Neural progenitor cell (in vitro differentiated cells): Measurements from ENCODE around the gene KRTAP16-1. TPM values are rescaled to one million over a fixed set of nuclear protein-coding genes. Genes with fewer than 3 reads are reported as not detected.

Experiments
- DNase-seq: peaks from one replicate; pipeline ENCODE4 v3.0.0-alpha.2; 2016; ENCODE audit warnings: low spot score
- H2AFZ ChIP-seq: fragments of 200-600 bp; sonication (generic); replicated peaks from 2 replicates; pipeline ENCODE4 v1.6.1; 2016; ENCODE audit warnings: antibody characterized with exemption
- H3F3A ChIP-seq: fragments of 200-600 bp; sonication (generic); 2 replicates; pipeline ENCODE4 v1.6.1; 2016; ENCODE audit warnings: antibody characterized with exemption, low read depth
- H3K27ac ChIP-seq: fragments of 200-600 bp; sonication (generic); 2 replicates; pipeline ENCODE4 v1.5.1; 2016; ENCODE audit warnings: mild to moderate bottlenecking
- H3K27me3 ChIP-seq: fragments of 200-600 bp; sonication (generic); 2 replicates; pipeline ENCODE4 v1.6.1; 2016; ENCODE audit warnings: mild to moderate bottlenecking, moderate library complexity
- H3K36me3 ChIP-seq: fragments of 200-600 bp; sonication (generic); 2 replicates; pipeline ENCODE4 v1.5.1; 2016
- H3K4me1 ChIP-seq: fragments of 200-600 bp; sonication (generic); 2 replicates; pipeline ENCODE4 v1.6.1; 2016; ENCODE audit warnings: mixed run types
- H3K4me2 ChIP-seq: fragments of 200-600 bp; sonication (generic); 2 replicates; pipeline ENCODE4 v1.6.1; 2016
- H3K4me3 ChIP-seq: fragments of 200-600 bp; sonication (generic); 2 replicates; pipeline ENCODE4 v1.5.1; 2016
- H3K79me2 ChIP-seq: fragments of 200-600 bp; sonication (generic); 2 replicates; pipeline ENCODE4 v1.6.1; 2016; ENCODE audit warnings: low read depth
- H3K9ac ChIP-seq: fragments of 200-600 bp; sonication (generic); 2 replicates; pipeline ENCODE4 v1.6.1; 2016
- H3K9me3 ChIP-seq: fragments of 200-600 bp; sonication (generic); 2 replicates; pipeline ENCODE4 v1.5.1; 2016; ENCODE audit warnings: low read depth
- H4K20me1 ChIP-seq: fragments of 200-600 bp; sonication (generic); 2 replicates; pipeline ENCODE4 v1.6.1; 2016; ENCODE audit warnings: low read depth
- H3K27ac Mint-ChIP-seq: 3 replicates; pipeline ENCODE4 v1.8.0; 2021; ENCODE audit warnings: mixed read lengths
- H3K27me3 Mint-ChIP-seq: 2 replicates; pipeline ENCODE4 v1.8.0; 2022; ENCODE audit warnings: low read depth, mild to moderate bottlenecking, inconsistent platforms, moderate library complexity, mixed read lengths; ENCODE audit not compliant: insufficient read depth
- H3K36me3 Mint-ChIP-seq: 3 replicates; pipeline ENCODE4 v1.8.0; 2021; ENCODE audit warnings: mixed read lengths
- H3K4me1 Mint-ChIP-seq: 3 replicates; pipeline ENCODE4 v1.8.0; 2021; ENCODE audit warnings: mixed read lengths
- H3K4me3 Mint-ChIP-seq: 3 replicates; pipeline ENCODE4 v1.8.0; 2021; ENCODE audit warnings: mild to moderate bottlenecking, moderate library complexity, mixed read lengths
- H3K9me3 Mint-ChIP-seq: 3 replicates; pipeline ENCODE4 v1.8.0; 2020; ENCODE audit warnings: mixed read lengths
- CTCF ChIP-seq: fragments of 200-600 bp; sonication (generic); IDR thresholded peaks from 2 replicates; pipeline ENCODE4 v1.5.1; 2017; ENCODE audit warnings: antibody characterized with exemption, mild to moderate bottlenecking
- EZH2 ChIP-seq: fragments of 200-600 bp; sonication (generic); IDR thresholded peaks from 2 replicates; pipeline ENCODE4 v1.6.1; 2017; ENCODE audit warnings: antibody characterized with exemption, mild to moderate bottlenecking, moderate library complexity
- EZH2phosphoT487 ChIP-seq: fragments of 200-600 bp; sonication (generic); IDR thresholded peaks from 2 replicates; pipeline ENCODE4 v1.6.1; 2017; ENCODE audit warnings: antibody characterized with exemption
- small RNA-seq: library from RNA; depleted of rRNA; stranded (forward); fragments of <200 nt; gene quantifications from one replicate; pipeline ENCODE3, GENCODE V24; 2015
- total RNA-seq: library from RNA; depleted of rRNA; stranded (reverse); fragments of >200 nt; gene quantifications from 2 replicates; pipeline ENCODE4 v1.2.3, GENCODE V29; 2015; ENCODE audit warnings: low replicate concordance

KRTAP16-1 gene
- total RNA-seq, 1 donor from 2014 or later = not detected

- no peak overlapping the region for H2AFZ ChIP-seq
- H3F3A ChIP-seq = no peaks in the 10 kb centered on the region
- H3K4me1 ChIP-seq = no peaks in the 10 kb centered on the region
- H3K27me3 ChIP-seq = no peaks in the 10 kb centered on the region
- no peak overlapping the region for H3K4me2 ChIP-seq
- H3K4me3 ChIP-seq = no peak overlapping the region
- H3K27me3 Mint-ChIP-seq = peaks cover 3% of the 10 kb centered on the region
- no peaks in the 10 kb centered on the region for H3K36me3 Mint-ChIP-seq
- H4K20me1 ChIP-seq = no peaks in the 10 kb centered on the region
- H3K27ac ChIP-seq = no peak overlapping the region
- no peak overlapping the region for H3K9ac ChIP-seq
- no peaks in the 10 kb centered on the region for H3K9me3 ChIP-seq
- H3K79me2 ChIP-seq = no peaks in the 10 kb centered on the region
- no peak overlapping the region for H3K4me3 Mint-ChIP-seq
- no peaks in the 10 kb centered on the region for H3K36me3 ChIP-seq
- no peak overlapping the region for H3K27ac Mint-ChIP-seq
- no peaks in the 10 kb centered on the region for H3K9me3 Mint-ChIP-seq
- no peak for DNase-seq
- TF ChIP-seq EZH2 = no peak
- no peak for TF ChIP-seq EZH2phosphoT487
- no peak for TF ChIP-seq CTCF
- no peaks in the 10 kb centered on the region for H3K4me1 Mint-ChIP-seq
Observed at GRCh38 chr17:41263212-41263611, 45.9 kb downstream of the KRTAP16-1 start.

GRCh38 chr17:41258406-41258805, 50.7 kb downstream of the KRTAP16-1 start:
- H3K4me3 Mint-ChIP-seq = no peak overlapping the region
- H3K36me3 Mint-ChIP-seq = no peaks in the 10 kb centered on the region
- Histone ChIP-seq H3K36me3 (no peaks in the 10 kb centered on the region), H3K4me2 (no peak overlapping the region), H4K20me1 (no peaks in the 10 kb centered on the region), H3K9me3 (no peaks in the 10 kb centered on the region), H3F3A (no peaks in the 10 kb centered on the region), H3K27ac (no peak overlapping the region), H3K9ac (no peak overlapping the region), H3K4me3 (no peak overlapping the region), H2AFZ (no peak overlapping the region), H3K27me3 (no peaks in the 10 kb centered on the region), H3K4me1 (no peaks in the 10 kb centered on the region), H3K79me2 (no peaks in the 10 kb centered on the region)
- no peaks in the 10 kb centered on the region for H3K9me3 Mint-ChIP-seq
- H3K27ac Mint-ChIP-seq = no peak overlapping the region
- no peaks in the 10 kb centered on the region for H3K4me1 Mint-ChIP-seq
- no peak for DNase-seq
- TF ChIP-seq EZH2 (no peak), CTCF (no peak), EZH2phosphoT487 (no peak)
- H3K27me3 Mint-ChIP-seq = peaks cover 4% of the 10 kb centered on the region

Small RNAs within 50 kb of the gene (small RNA-seq; reads per million reads assigned to genes)
- not detected for gene KRTAP9-10P

Other genes with a start within 250 kb of the KRTAP16-1 start
- not detected in 2 replicates for gene KRTAP2-3, start 249.2 kb downstream of the KRTAP16-1 start, total RNA-seq
- not detected in 2 replicates for gene KRTAP2-4, start 243.4 kb downstream of the KRTAP16-1 start, total RNA-seq
- gene KRTAP4-7, start 225.2 kb downstream of the KRTAP16-1 start, total RNA-seq = not detected in 2 replicates
- not detected in 2 replicates for gene KRTAP4-8, start 211.2 kb downstream of the KRTAP16-1 start, total RNA-seq
- not detected in 2 replicates for gene KRTAP4-16, start 207.1 kb downstream of the KRTAP16-1 start, total RNA-seq
- not detected in 2 replicates for gene KRTAP4-9, start 203.9 kb downstream of the KRTAP16-1 start, total RNA-seq
- gene KRTAP4-11, start 190.9 kb downstream of the KRTAP16-1 start, total RNA-seq = not detected in 2 replicates
- gene KRTAP4-12, start 185.1 kb downstream of the KRTAP16-1 start, total RNA-seq = not detected in 2 replicates
- not detected in 2 replicates for gene KRTAP4-6, start 168.8 kb downstream of the KRTAP16-1 start, total RNA-seq
- not detected in 2 replicates for gene KRTAP4-5, start 159.5 kb downstream of the KRTAP16-1 start, total RNA-seq
- not detected in 2 replicates for gene KRTAP4-4, start 148.6 kb downstream of the KRTAP16-1 start, total RNA-seq
- gene KRTAP4-3, start 141.1 kb downstream of the KRTAP16-1 start, total RNA-seq = not detected in 2 replicates
- gene KRTAP4-2, start 131.1 kb downstream of the KRTAP16-1 start, total RNA-seq = not detected in 2 replicates
- 0.12 TPM in 1 of 2 replicates, not detected in the other for gene KRTAP4-1, start 124.4 kb downstream of the KRTAP16-1 start, total RNA-seq
- gene KRTAP9-1, start 119.4 kb downstream of the KRTAP16-1 start, total RNA-seq = not detected in 2 replicates
- not detected in 2 replicates for gene KRTAP9-2, start 82.7 kb downstream of the KRTAP16-1 start, total RNA-seq
- gene KRTAP9-3, start 76.9 kb downstream of the KRTAP16-1 start, total RNA-seq = not detected in 2 replicates
- gene KRTAP9-8, start 71.3 kb downstream of the KRTAP16-1 start, total RNA-seq = not detected in 2 replicates
- gene KRTAP9-4, start 59.6 kb downstream of the KRTAP16-1 start, total RNA-seq = not detected in 2 replicates
- not detected in 2 replicates for gene KRTAP9-9, start 53.9 kb downstream of the KRTAP16-1 start, total RNA-seq
- not detected in 2 replicates for gene KRTAP9-6, start 43.9 kb downstream of the KRTAP16-1 start, total RNA-seq
- gene KRTAP9-7, start 33.6 kb downstream of the KRTAP16-1 start, total RNA-seq = not detected in 2 replicates
- gene KRTAP29-1, start 6.5 kb downstream of the KRTAP16-1 start, total RNA-seq = not detected in 2 replicates
- gene KRTAP17-1, start 6.4 kb upstream of the KRTAP16-1 start, total RNA-seq = not detected in 2 replicates
- gene KRT33A, start 41.5 kb upstream of the KRTAP16-1 start, total RNA-seq = not detected in 2 replicates
- gene KRT33B, start 60.5 kb upstream of the KRTAP16-1 start, total RNA-seq = not detected in 2 replicates
- not detected in 2 replicates for gene KRT34, start 73.0 kb upstream of the KRTAP16-1 start, total RNA-seq
- not detected in 2 replicates for gene KRT31, start 88.3 kb upstream of the KRTAP16-1 start, total RNA-seq
- not detected in 2 replicates for gene KRT37, start 115.3 kb upstream of the KRTAP16-1 start, total RNA-seq
- not detected in 2 replicates for gene KRT38, start 131.7 kb upstream of the KRTAP16-1 start, total RNA-seq
- not detected in 2 replicates for gene KRT32, start 158.1 kb upstream of the KRTAP16-1 start, total RNA-seq
- not detected in 2 replicates for gene KRT35, start 171.8 kb upstream of the KRTAP16-1 start, total RNA-seq
- not detected in 2 replicates for gene KRT36, start 180.6 kb upstream of the KRTAP16-1 start, total RNA-seq
- gene KRT13, start 196.3 kb upstream of the KRTAP16-1 start, total RNA-seq = not detected in 2 replicates
- 0.15 TPM in 1 of 2 replicates, not detected in the other for gene KRT15, start 209.6 kb upstream of the KRTAP16-1 start, total RNA-seq
- gene KRT19, start 219.0 kb upstream of the KRTAP16-1 start, total RNA-seq = 114 and 184 TPM in 2 replicates